Uterus (tissue), 4 donors: Measurements from ENCODE around the gene DUSP7. TPM values are rescaled to one million over a fixed set of nuclear protein-coding genes. Genes with fewer than 3 reads are reported as not detected.

Experiments
- DNase-seq, 2 donors: peaks; one replicate each; pipeline ENCODE4 v3.0.0-alpha.2; 2019 to 2020
- H3K27ac ChIP-seq, 2 donors: fragments of 200-600 bp; sonication (generic); 1 replicate in 1 of 2; 2 replicates in 1 of 2; pipeline ENCODE4 v1.5.1; 2016 to 2018
- H3K27me3 ChIP-seq, 2 donors: fragments of 200-600 bp; sonication (generic); one replicate each; pipeline ENCODE4 v1.5.1; 2018 to 2019; ENCODE audit warnings: control low read depth in 1 of 2
- H3K36me3 ChIP-seq, 2 donors: fragments of 200-600 bp; sonication (generic); one replicate each; pipeline ENCODE4 v1.5.1; 2019; ENCODE audit warnings: control low read depth in 1 of 2
- H3K4me1 ChIP-seq, 2 donors: fragments of 200-600 bp; sonication (generic); one replicate each; pipeline ENCODE4 v1.5.1; 2018 to 2019; ENCODE audit warnings: control low read depth in 1 of 2
- H3K4me3 ChIP-seq, 2 donors: fragments of 200-600 bp; sonication (generic); 1 replicate in 1 of 2; 2 replicates in 1 of 2; pipeline ENCODE4 v1.5.1; 2018 to 2019; ENCODE audit warnings: mild to moderate bottlenecking in 1 of 2
- H3K9me3 ChIP-seq, 2 donors: fragments of 200-600 bp; sonication (generic); one replicate each; pipeline ENCODE4 v1.5.1; 2019; ENCODE audit warnings: control low read depth in 1 of 2
- POLR2A ChIP-seq, 2 donors: fragments of 450-650 bp; IDR thresholded peaks; one replicate each; pipeline ENCODE4 v1.6.1; 2016; ENCODE audit warnings: antibody characterized with exemption in 2 of 2, mild to moderate bottlenecking in 1 of 2, moderate library complexity in 1 of 2
- intact Hi-C: fragments of 100-400 bp; cut with DNase I; formaldehyde crosslinking; loops from one replicate; pipeline ENCODE4 v1.15.1; 2023; ENCODE audit warnings: low total_unique reads
- total RNA-seq, 4 donors: library from RNA; depleted of rRNA in 3 of 4; stranded (reverse); fragments of >200 nt in 3 of 4; gene quantifications; one replicate each; pipeline versions ENCODE4 v1.1.0 to v1.2.4, GENCODE V29; 2014 to 2023
- TF ChIP-seq, protein P1 (sequence below), 4 experiments: fragments of 200-600 bp in 2 of 4; fragments of 450-650 bp in 2 of 4; sonication (generic) in 2 of 4; IDR thresholded peaks; one replicate each; pipeline ENCODE4 v1.5.1; 2016 to 2019; ENCODE audit warnings: antibody characterized with exemption in 4 of 4, mild to moderate bottlenecking in 2 of 4, moderate library complexity in 1 of 4
- donor health status: DM: yes; HTN: yes; CAD: no.

DUSP7 gene
- total RNA-seq, 4 donors from 2014 or later = 5.6 to 39.1 (median 12.3) TPM

- Histone ChIP-seq H3K27me3 (no peaks in the 10 kb centered on the region), H3K27ac (no peak overlapping the region), H3K36me3 (no peaks in the 10 kb centered on the region), H3K4me3 (no peak overlapping the region), H3K9me3 (no peaks in the 10 kb centered on the region), H3K4me1 (no peaks in the 10 kb centered on the region)
- DNase-seq = no peak
- intact Hi-C loops = no loop called here
- TF ChIP-seq, protein P1, sequence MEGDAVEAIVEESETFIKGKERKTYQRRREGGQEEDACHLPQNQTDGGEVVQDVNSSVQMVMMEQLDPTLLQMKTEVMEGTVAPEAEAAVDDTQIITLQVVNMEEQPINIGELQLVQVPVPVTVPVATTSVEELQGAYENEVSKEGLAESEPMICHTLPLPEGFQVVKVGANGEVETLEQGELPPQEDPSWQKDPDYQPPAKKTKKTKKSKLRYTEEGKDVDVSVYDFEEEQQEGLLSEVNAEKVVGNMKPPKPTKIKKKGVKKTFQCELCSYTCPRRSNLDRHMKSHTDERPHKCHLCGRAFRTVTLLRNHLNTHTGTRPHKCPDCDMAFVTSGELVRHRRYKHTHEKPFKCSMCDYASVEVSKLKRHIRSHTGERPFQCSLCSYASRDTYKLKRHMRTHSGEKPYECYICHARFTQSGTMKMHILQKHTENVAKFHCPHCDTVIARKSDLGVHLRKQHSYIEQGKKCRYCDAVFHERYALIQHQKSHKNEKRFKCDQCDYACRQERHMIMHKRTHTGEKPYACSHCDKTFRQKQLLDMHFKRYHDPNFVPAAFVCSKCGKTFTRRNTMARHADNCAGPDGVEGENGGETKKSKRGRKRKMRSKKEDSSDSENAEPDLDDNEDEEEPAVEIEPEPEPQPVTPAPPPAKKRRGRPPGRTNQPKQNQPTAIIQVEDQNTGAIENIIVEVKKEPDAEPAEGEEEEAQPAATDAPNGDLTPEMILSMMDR (IDR thresholded peaks at IDR 0.05) = no peak
- no peak for TF ChIP-seq POLR2A (IDR thresholded peaks at IDR 0.05)
Observed at GRCh38 chr3:52028572-52028971, 27.8 kb downstream of the DUSP7 start.

- DNase-seq = no peak
- Histone ChIP-seq H3K9me3 (no peaks in the 10 kb centered on the region), H3K27ac (no peak overlapping the region), H3K27me3 (no peaks in the 10 kb centered on the region), H3K4me1 (peaks cover 0 to 20% of the 10 kb centered on the region in 2 donors), H3K36me3 (no peaks in the 10 kb centered on the region), H3K4me3 (no peak overlapping the region)
- TF ChIP-seq POLR2A (IDR thresholded peaks at IDR 0.05) = no peak
- TF ChIP-seq, protein P1 (IDR thresholded peaks at IDR 0.05) = no peak
- intact Hi-C loops = no loop called here
Observed at GRCh38 chr3:52026041-52026440, 30.3 kb downstream of the DUSP7 start.

- Histone ChIP-seq H3K4me1 (peaks cover 0 to 20% of the 10 kb centered on the region in 2 donors), H3K4me3 (no peak overlapping the region), H3K36me3 (no peaks in the 10 kb centered on the region), H3K9me3 (no peaks in the 10 kb centered on the region), H3K27ac (no peak overlapping the region), H3K27me3 (no peaks in the 10 kb centered on the region)
- intact Hi-C loops = no loop called here
- TF ChIP-seq, protein P1 (IDR thresholded peaks at IDR 0.05) = no peak
- TF ChIP-seq POLR2A (IDR thresholded peaks at IDR 0.05) = no peak
- no peak for DNase-seq
Observed at GRCh38 chr3:52025453-52025852, 30.9 kb downstream of the DUSP7 start.

DNA sequence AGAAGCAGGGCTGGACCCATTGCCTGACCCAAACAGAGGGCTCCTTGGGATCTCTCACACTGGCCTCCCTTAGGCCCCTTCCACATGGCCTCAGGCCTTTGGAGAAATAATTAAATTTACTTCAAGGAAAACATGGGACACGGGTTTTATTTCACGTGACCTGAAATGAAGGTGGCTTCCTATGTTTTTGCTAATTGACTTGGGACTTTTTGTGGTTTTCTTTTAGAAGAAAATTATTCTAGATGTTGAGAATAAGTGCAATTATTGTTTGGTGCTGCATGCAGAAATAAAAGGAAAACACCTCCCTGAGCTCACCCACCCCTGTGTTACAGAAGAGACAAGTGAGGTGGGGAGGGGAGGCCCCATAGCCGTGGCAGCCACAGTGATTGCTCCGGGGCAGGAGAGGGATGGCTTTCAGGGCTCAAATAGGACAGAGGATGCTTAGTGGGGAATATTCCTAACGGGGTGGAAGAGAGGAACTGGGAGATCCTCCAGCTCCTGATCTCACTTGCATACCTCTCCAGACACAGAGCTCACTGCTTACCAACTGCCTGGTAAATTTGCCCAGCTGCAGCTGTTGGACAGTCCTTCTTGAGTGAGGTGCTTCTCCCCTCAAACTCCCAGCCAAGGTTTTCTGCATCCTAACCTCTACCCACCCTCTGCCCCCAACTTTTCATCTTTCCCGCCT is 31.5 kb downstream of the DUSP7 start:
- Histone ChIP-seq H3K4me1 (peaks cover 0 to 20% of the 10 kb centered on the region in 2 donors), H3K27me3 (no peaks in the 10 kb centered on the region), H3K36me3 (no peaks in the 10 kb centered on the region), H3K27ac (no peak overlapping the region), H3K4me3 (no peak overlapping the region), H3K9me3 (no peaks in the 10 kb centered on the region)
- TF ChIP-seq, protein P1 (IDR thresholded peaks at IDR 0.05) = no peak
- TF ChIP-seq POLR2A (IDR thresholded peaks at IDR 0.05) = no peak
- intact Hi-C loops = no loop called here
- DNase-seq = no peak

DNA sequence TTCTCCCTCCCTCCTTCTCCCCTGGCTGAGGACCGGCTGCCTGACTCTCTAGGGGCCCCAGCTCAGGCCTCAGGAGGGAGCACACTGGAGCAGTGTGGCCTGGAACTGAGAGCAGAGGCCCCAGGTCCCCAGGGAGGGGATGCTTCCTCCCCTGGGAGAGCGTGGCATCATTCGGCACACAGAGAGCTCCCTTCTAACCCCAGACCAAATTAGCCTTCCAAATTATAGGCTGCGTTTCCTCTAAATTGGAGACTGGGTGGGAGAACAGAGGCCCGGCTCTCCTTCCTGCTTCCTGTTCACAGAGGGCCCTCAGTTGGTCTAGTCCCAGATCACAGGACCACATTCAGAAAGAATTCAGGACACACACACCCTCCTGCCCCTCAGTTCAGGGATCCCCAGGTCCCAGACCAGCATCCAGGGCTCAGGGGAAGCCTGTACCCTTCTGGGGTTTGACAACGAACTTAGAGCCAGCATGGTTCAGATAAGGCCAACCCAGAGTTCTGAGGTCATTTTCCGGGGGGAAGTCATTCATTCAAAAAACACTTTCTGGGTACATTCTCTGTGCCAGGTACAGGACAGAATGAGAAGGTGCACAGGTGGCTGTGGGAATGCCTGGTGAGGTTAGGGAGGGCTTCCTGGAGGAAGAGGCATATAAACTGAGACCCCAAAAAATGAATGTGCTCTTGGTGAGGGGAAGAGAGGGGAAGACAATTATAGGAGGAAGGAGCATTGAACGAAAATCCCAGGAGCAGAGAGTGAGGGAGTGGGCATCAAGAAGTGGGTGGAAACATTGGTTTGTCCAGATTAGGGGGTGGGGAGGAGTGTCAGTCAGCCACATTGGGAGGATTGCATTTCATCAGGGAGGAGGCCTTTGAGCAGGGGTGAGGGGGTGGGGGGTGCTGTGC is 32.3 kb downstream of the DUSP7 start:
- H3K27ac ChIP-seq = peak overlapping the region in 1 of 2 donors; percentile 13
- H3K9me3 ChIP-seq = no peaks in the 10 kb centered on the region
- no peaks in the 10 kb centered on the region for H3K36me3 ChIP-seq
- TF ChIP-seq, protein P1 (IDR thresholded peaks at IDR 0.05) = no peak
- TF ChIP-seq POLR2A (IDR thresholded peaks at IDR 0.05) = no peak
- intact Hi-C loops = no loop called here
- H3K27me3 ChIP-seq = no peaks in the 10 kb centered on the region
- H3K4me3 ChIP-seq = no peak overlapping the region
- peaks cover 0 to 20% of the 10 kb centered on the region in 2 donors for H3K4me1 ChIP-seq
- no peak for DNase-seq
